Measurements from ENCODE around the gene DGKD. TPM values are rescaled to one million over a fixed set of nuclear protein-coding genes. Genes with fewer than 3 reads are reported as not detected.

The DGKD gene
- total RNA-seq, 1 donor from 2014 or later = 10.3 TPM

DNA sequence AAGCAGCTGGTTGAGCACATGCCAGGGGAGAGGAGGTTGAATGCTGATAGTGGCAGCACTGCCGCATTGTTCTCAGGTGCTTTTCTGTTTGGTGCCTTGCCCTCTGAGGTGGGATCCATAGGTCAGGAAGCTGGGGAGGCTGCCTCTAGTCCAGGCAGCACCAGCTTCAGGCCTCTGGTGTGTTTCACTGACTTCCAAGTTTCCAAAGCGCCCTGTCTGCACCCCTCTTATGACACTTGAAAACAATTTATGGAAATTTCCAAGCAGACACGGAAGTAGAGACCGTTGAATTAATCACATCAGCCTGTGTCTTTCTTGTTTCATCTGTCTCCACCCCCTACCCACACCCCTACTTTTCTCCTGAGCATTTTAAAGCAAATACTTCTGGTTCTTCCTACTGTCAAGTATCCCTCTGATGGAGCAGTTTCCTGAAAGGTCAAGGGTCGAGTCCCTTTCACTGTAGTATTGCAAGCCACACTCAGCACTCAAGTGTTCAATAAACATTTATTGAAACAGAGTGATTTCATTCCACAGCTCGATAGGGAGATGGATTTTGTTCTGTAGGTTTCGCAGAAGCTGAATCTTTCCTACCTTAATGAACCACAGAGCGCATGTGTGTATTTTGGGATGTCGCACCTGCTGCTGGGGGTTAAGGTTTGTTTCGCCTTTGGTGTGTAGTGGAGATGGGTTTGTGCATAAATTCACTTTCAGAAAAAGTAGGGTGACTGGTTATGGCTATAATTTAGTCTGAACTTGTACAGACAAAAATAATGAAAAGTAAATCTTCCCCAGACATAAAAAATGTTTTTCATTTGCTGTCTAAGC lies 21.4 kb downstream of the DGKD start:
- no peak overlapping the region for H3K4me3 ChIP-seq (ENCODE audit: low read depth, low read length)
- TF ChIP-seq, protein P1, sequence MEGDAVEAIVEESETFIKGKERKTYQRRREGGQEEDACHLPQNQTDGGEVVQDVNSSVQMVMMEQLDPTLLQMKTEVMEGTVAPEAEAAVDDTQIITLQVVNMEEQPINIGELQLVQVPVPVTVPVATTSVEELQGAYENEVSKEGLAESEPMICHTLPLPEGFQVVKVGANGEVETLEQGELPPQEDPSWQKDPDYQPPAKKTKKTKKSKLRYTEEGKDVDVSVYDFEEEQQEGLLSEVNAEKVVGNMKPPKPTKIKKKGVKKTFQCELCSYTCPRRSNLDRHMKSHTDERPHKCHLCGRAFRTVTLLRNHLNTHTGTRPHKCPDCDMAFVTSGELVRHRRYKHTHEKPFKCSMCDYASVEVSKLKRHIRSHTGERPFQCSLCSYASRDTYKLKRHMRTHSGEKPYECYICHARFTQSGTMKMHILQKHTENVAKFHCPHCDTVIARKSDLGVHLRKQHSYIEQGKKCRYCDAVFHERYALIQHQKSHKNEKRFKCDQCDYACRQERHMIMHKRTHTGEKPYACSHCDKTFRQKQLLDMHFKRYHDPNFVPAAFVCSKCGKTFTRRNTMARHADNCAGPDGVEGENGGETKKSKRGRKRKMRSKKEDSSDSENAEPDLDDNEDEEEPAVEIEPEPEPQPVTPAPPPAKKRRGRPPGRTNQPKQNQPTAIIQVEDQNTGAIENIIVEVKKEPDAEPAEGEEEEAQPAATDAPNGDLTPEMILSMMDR (conservative IDR thresholded peaks at IDR 0.05; ENCODE audit: low read depth, low read length) = no peak
- DNase-seq (ENCODE audit: low read depth) = no peak

- TF ChIP-seq, protein P1 (conservative IDR thresholded peaks at IDR 0.05; ENCODE audit: low read depth, low read length) = no peak
- DNase-seq (ENCODE audit: low read depth) = no peak
- no peak overlapping the region for H3K4me3 ChIP-seq (ENCODE audit: low read depth, low read length)
These were observed 24.7 kb downstream of the DGKD start for GRCh38 chr2:233379034-233379433.

GRCh38 chr2:233379441-233379840 lies 25.1 kb downstream of the DGKD start:
- DNase-seq (ENCODE audit: low read depth) = no peak
- H3K4me3 ChIP-seq (ENCODE audit: low read depth, low read length) = no peak overlapping the region
- TF ChIP-seq, protein P1 (conservative IDR thresholded peaks at IDR 0.05; ENCODE audit: low read depth, low read length) = no peak

DNA sequence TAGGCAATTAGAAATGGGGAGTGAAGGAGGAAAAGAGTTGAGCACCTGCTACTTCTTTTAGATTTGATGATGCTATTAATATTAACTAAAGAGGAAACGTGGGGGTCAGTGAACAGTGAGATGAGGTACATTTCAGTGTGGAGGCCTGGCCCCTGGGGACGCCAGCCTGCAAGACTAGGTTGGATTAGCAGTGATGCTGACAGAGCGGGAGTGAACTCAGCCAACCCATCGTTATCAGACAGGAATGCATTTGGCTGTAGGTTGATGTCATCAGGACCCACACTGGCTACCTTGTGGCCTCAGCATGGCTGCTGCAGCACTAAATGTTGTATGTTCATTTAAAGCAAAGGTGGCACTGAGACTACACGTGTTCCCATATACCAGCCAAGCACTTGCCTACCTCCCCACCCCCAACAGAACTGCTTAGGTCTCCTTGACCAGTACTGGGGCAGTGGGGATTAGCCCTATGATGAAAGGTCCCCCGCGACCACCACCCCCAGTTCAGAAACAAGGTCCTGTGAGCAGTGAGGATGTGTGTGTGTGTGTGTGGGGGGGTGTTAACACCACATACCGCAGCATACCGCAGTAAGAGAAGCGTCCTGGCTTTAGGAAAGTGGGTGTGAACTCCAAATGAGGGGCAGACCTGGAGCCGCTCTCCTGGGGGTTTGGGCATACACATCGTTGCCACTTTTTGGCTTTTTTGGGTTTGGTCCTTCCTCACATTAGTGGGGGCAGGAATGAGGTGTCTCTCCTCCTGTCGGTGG lies 26.0 kb downstream of the DGKD start:
- no peak overlapping the region for H3K4me3 ChIP-seq (ENCODE audit: low read depth, low read length)
- TF ChIP-seq, protein P1 (conservative IDR thresholded peaks at IDR 0.05; ENCODE audit: low read depth, low read length) = no peak

DNA sequence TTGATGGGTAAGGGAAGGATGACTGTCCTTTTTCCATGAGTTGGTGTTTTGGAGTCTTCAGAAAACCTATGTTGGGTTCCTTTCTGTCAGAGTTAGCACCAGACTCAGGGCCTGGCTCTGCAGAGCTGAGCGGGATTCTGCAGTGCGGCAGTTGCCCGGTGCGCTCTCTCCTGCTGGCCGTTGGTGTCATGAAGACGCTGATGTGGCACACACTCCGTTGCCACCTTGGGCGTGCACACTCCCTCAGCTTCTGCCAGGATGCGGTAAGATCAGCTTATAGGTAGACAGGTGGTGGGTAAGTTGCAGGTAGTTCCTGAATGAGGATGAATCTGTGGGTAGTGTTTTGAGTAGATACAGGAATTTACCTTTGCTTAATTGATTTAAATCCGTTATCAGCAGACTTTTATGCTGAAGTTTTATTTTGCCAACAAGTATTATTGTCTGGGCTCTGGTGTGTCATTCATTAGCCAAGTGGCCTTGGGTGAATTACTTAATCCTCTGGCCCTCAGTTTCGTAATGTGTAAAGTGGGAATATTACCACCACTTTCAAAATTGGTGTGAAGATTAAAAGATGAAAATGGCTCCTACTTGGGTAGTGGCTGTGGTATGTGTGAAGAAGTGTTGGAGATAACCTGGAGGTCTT lies 26.8 kb downstream of the DGKD start:
- H3K4me3 ChIP-seq (ENCODE audit: low read depth, low read length) = no peak overlapping the region
- TF ChIP-seq, protein P1 (conservative IDR thresholded peaks at IDR 0.05; ENCODE audit: low read depth, low read length) = no peak
- DNase-seq (ENCODE audit: low read depth) = no peak

More for the DNA sequence above, 26.0 kb downstream of the DGKD start:
- no peak for DNase-seq (ENCODE audit: low read depth)

- H3K4me3 ChIP-seq (ENCODE audit: low read depth, low read length) = no peak overlapping the region
- DNase-seq (ENCODE audit: low read depth) = no peak
- TF ChIP-seq, protein P1 (conservative IDR thresholded peaks at IDR 0.05; ENCODE audit: low read depth, low read length) = no peak
These were observed 27.3 kb downstream of the DGKD start for GRCh38 chr2:233381638-233381995.
